Measurements from ENCODE around the gene CTDNEP1. TPM values are rescaled to one million over a fixed set of nuclear protein-coding genes. Genes with fewer than 3 reads are reported as not detected.

The CTDNEP1 gene
- polyA plus RNA-seq, 1 donor: 124 TPM

GRCh38 chr17:7238420-7239090 is 13.0 kb downstream of the CTDNEP1 start:
- H3K27ac ChIP-seq (ENCODE audit: low read length): peak overlapping the region; percentile 66

DNA sequence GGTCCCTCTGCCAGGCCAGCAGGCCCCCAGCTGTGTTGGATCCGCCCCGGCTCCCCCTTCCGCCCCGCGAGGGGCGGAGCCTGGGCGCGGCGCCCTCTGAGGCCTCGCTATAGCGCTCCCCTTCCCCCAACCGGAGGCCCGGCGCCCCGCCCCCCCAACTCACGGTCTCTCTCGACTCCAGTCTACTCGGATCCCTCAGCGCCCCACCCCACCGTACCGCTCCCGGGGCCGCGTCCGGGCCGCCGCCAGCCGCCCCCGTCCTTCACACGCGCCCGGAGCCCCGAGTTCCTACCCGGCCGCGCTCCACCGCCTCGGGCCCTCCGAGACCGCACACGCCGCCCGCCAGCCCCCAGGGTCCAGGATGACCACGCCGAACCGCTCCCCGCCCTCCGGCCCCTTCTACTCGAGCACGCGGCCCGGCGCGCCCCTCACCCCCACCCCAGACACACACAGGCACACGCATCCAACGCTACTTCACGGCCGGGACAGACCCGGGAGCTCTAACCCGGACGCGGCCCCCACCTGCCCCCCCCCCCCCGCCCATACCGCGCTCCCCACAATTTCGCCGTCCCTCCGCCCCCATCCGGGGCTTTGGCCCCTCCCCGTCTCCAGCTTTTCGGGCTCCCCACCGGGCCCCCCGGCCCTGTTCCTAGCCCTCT is 13.6 kb downstream of the CTDNEP1 start:
- Histone ChIP-seq H3K27me3 (ENCODE audit: control insufficient read depth, insufficient read depth, low read length) (no peaks in the 10 kb centered on the region), H3K4me1 (ENCODE audit: control insufficient read depth, insufficient read depth, low read length) (peaks cover 32% of the 10 kb centered on the region)

More at GRCh38 chr17:7238420-7239090, 13.0 kb downstream of the CTDNEP1 start:
- Histone ChIP-seq H3K36me3 (ENCODE audit: control insufficient read depth, insufficient read depth, low read length) (peaks cover 34% of the 10 kb centered on the region), H3K4me1 (ENCODE audit: control insufficient read depth, insufficient read depth, low read length) (peaks cover 32% of the 10 kb centered on the region), H3K9me3 (ENCODE audit: control insufficient read depth, low read depth, low read length) (no peaks in the 10 kb centered on the region), H3K27me3 (ENCODE audit: control insufficient read depth, insufficient read depth, low read length) (no peaks in the 10 kb centered on the region), H3K4me3 (ENCODE audit: low read length) (peak overlapping the region; percentile 98)
- DNase-seq: peak in 1 of 2 donors; percentile 53
- WGBS (ENCODE audit: insufficient coverage, low lambda C conversion rate): no CpG with 5 or more reads among the region's 39 CpGs

GRCh38 chr17:7237266-7237760 is 14.2 kb downstream of the CTDNEP1 start:
- Histone ChIP-seq H3K36me3 (ENCODE audit: control insufficient read depth, insufficient read depth, low read length) (peaks cover 34% of the 10 kb centered on the region), H3K4me1 (ENCODE audit: control insufficient read depth, insufficient read depth, low read length) (peaks cover 36% of the 10 kb centered on the region), H3K4me3 (ENCODE audit: low read length) (peak overlapping the region; percentile 98), H3K9me3 (ENCODE audit: control insufficient read depth, low read depth, low read length) (no peaks in the 10 kb centered on the region), H3K27ac (ENCODE audit: low read length) (peak overlapping the region; percentile 66), H3K27me3 (ENCODE audit: control insufficient read depth, insufficient read depth, low read length) (no peaks in the 10 kb centered on the region)
- WGBS (ENCODE audit: insufficient coverage, low lambda C conversion rate): no CpG with 5 or more reads among the region's 6 CpGs
- DNase-seq: no peak

More for the DNA sequence above, 13.6 kb downstream of the CTDNEP1 start:
- H3K36me3 ChIP-seq (ENCODE audit: control insufficient read depth, insufficient read depth, low read length): peaks cover 34% of the 10 kb centered on the region
- no peaks in the 10 kb centered on the region for H3K9me3 ChIP-seq (ENCODE audit: control insufficient read depth, low read depth, low read length)
- peak overlapping the region; percentile 66 for H3K27ac ChIP-seq (ENCODE audit: low read length)
- no CpG with 5 or more reads among the region's 73 CpGs for WGBS (ENCODE audit: insufficient coverage, low lambda C conversion rate)
- H3K4me3 ChIP-seq (ENCODE audit: low read length): peak overlapping the region; percentile 98
- peak; percentile 75 to 88 for DNase-seq

GRCh38 chr17:7236808-7237207 is 14.7 kb downstream of the CTDNEP1 start:
- Histone ChIP-seq H3K9me3 (ENCODE audit: control insufficient read depth, low read depth, low read length) (no peaks in the 10 kb centered on the region), H3K36me3 (ENCODE audit: control insufficient read depth, insufficient read depth, low read length) (peaks cover 34% of the 10 kb centered on the region), H3K27me3 (ENCODE audit: control insufficient read depth, insufficient read depth, low read length) (no peaks in the 10 kb centered on the region), H3K27ac (ENCODE audit: low read length) (peak overlapping the region; percentile 66), H3K4me3 (ENCODE audit: low read length) (peak overlapping the region; percentile 98), H3K4me1 (ENCODE audit: control insufficient read depth, insufficient read depth, low read length) (peaks cover 40% of the 10 kb centered on the region)
- 88% methylated on average over 5 of the region's 6 CpGs for WGBS (ENCODE audit: insufficient coverage, low lambda C conversion rate)
- no peak for DNase-seq

GRCh38 chr17:7235693-7236665 is 15.6 kb downstream of the CTDNEP1 start:
- peak overlapping the region; percentile 95 for H3K4me3 ChIP-seq (ENCODE audit: low read length)
- H3K27me3 ChIP-seq (ENCODE audit: control insufficient read depth, insufficient read depth, low read length): no peaks in the 10 kb centered on the region
- WGBS (ENCODE audit: insufficient coverage, low lambda C conversion rate): no CpG with 5 or more reads among the region's 22 CpGs
- peak in 1 of 2 donors; percentile 65 for DNase-seq
- peaks cover 32% of the 10 kb centered on the region for H3K36me3 ChIP-seq (ENCODE audit: control insufficient read depth, insufficient read depth, low read length)
- H3K4me1 ChIP-seq (ENCODE audit: control insufficient read depth, insufficient read depth, low read length): peaks cover 37% of the 10 kb centered on the region
- H3K9me3 ChIP-seq (ENCODE audit: control insufficient read depth, low read depth, low read length): no peaks in the 10 kb centered on the region
- peak overlapping the region; percentile 96 for H3K27ac ChIP-seq (ENCODE audit: low read length)

- no CpG with 5 or more reads among the region's 72 CpGs for WGBS (ENCODE audit: insufficient coverage, low lambda C conversion rate)
- peaks cover 26% of the 10 kb centered on the region for H3K4me1 ChIP-seq (ENCODE audit: control insufficient read depth, insufficient read depth, low read length)
Measured at GRCh38 chr17:7234083-7234951, 17.2 kb downstream of the CTDNEP1 start, which contains the start of gene DVL2. Gene DVL2 (minus strand): TSS chr17:7234517. CDS start chr17:7234262, 255 bp downstream.

DNA sequence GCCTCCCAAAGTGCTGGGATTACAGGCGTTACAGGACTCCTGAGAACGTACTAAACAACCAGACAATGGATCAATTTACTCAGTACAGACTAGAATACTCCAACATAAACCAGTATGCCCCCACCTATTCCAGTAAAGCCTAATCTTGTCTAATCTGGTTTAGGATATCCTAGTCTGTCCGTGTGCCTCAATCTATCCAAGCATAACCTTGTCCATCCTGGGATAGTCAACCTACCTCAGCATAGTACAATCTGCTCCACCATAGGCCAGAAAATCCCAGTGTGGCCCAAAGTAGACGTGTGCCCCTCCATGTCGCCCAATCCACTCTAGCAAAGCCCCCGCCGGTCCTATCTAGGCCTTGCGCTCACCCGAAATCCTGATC is 17.8 kb downstream of the CTDNEP1 start:
- peaks cover 26% of the 10 kb centered on the region for H3K4me1 ChIP-seq (ENCODE audit: control insufficient read depth, insufficient read depth, low read length)
- no peak for DNase-seq
- peaks cover 43% of the 10 kb centered on the region for H3K36me3 ChIP-seq (ENCODE audit: control insufficient read depth, insufficient read depth, low read length)
- no CpG with 5 or more reads among the region's 9 CpGs for WGBS (ENCODE audit: insufficient coverage, low lambda C conversion rate)
- peak overlapping the region; percentile 95 for H3K4me3 ChIP-seq (ENCODE audit: low read length)
- no peaks in the 10 kb centered on the region for H3K27me3 ChIP-seq (ENCODE audit: control insufficient read depth, insufficient read depth, low read length)
- peak overlapping the region; percentile 96 for H3K27ac ChIP-seq (ENCODE audit: low read length)
- H3K9me3 ChIP-seq (ENCODE audit: control insufficient read depth, low read depth, low read length): peaks cover 2% of the 10 kb centered on the region

More at GRCh38 chr17:7234083-7234951, 17.2 kb downstream of the CTDNEP1 start, which contains the start of gene DVL2:
- peaks cover 37% of the 10 kb centered on the region for H3K36me3 ChIP-seq (ENCODE audit: control insufficient read depth, insufficient read depth, low read length)
- H3K4me3 ChIP-seq (ENCODE audit: low read length): peak within 1 kb of the TSS; percentile 95
- peak within 1 kb of the TSS; percentile 96 for H3K27ac ChIP-seq (ENCODE audit: low read length)
- DNase-seq: peak; percentile 96 to 97
- no peaks in the 10 kb centered on the region for H3K9me3 ChIP-seq (ENCODE audit: control insufficient read depth, low read depth, low read length)
- no peaks in the 10 kb centered on the region for H3K27me3 ChIP-seq (ENCODE audit: control insufficient read depth, insufficient read depth, low read length)

DNA sequence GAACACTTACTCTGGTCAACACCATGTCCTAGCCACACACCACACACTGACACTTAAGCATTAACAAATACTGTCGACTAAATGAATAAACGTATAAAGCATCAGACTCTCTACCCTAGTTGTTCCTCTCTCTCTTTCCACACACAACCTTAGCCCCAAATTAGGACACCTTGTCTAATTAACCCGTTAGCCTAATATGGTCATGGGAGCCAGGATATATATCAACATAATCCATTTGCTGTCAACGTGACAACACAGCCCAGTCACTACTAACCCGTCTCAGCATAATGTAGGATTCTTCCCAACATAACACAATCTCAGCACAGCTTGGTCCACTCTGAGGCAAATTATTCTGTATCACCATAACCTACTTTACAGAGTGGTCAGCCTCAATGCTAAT is 19.4 kb downstream of the CTDNEP1 start:
- peaks cover 56% of the 10 kb centered on the region for H3K36me3 ChIP-seq (ENCODE audit: control insufficient read depth, insufficient read depth, low read length)
- DNase-seq: no peak
- H3K4me1 ChIP-seq (ENCODE audit: control insufficient read depth, insufficient read depth, low read length): peaks cover 21% of the 10 kb centered on the region

DNA sequence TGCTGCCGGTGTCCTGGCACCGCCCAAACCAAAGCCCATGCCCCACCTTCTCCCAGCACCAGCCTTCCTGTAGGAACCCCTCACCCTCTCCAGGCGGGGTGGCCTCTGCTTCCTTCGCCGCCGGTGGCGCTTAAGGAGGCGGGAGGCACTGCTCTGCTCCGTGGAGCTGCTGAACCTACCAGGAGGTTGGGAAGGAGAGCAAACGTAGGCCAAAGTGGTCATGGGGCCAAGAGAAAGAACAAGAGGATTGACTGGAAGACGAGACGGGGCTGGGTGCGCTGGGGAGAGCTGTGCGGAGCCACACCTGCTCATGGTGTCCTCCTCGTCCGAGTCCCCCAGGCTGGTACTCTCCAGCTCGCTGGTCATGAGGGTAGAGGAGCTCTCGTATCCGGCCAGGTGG is 22.0 kb downstream of the CTDNEP1 start:
- Histone ChIP-seq H3K27ac (ENCODE audit: low read length) (no peak overlapping the region), H3K4me1 (ENCODE audit: control insufficient read depth, insufficient read depth, low read length) (peaks cover 7% of the 10 kb centered on the region), H3K9me3 (ENCODE audit: control insufficient read depth, low read depth, low read length) (peaks cover 2% of the 10 kb centered on the region), H3K27me3 (ENCODE audit: control insufficient read depth, insufficient read depth, low read length) (no peaks in the 10 kb centered on the region), H3K36me3 (ENCODE audit: control insufficient read depth, insufficient read depth, low read length) (peaks cover 61% of the 10 kb centered on the region), H3K4me3 (ENCODE audit: low read length) (no peak overlapping the region)
- no peak for DNase-seq
- WGBS (ENCODE audit: insufficient coverage, low lambda C conversion rate): no CpG with 5 or more reads among the region's 19 CpGs

More for the DNA sequence above, 19.4 kb downstream of the CTDNEP1 start:
- WGBS (ENCODE audit: insufficient coverage, low lambda C conversion rate): no CpG with 5 or more reads among the region's 5 CpGs
- no peaks in the 10 kb centered on the region for H3K27me3 ChIP-seq (ENCODE audit: control insufficient read depth, insufficient read depth, low read length)
- no peak overlapping the region for H3K27ac ChIP-seq (ENCODE audit: low read length)
- H3K9me3 ChIP-seq (ENCODE audit: control insufficient read depth, low read depth, low read length): peaks cover 2% of the 10 kb centered on the region
- peak overlapping the region; percentile 95 for H3K4me3 ChIP-seq (ENCODE audit: low read length)
